T-helper 17 cell (primary cell): ENCODE measurements around the gene GOLGA6L25. TPM values are rescaled to one million over a fixed set of nuclear protein-coding genes. Genes with fewer than 3 reads are reported as not detected.
"Not testable (repeated sequence)": the region's sequence is repeated elsewhere in the genome, so short reads cannot be mapped to it uniquely, and the experiment has no call there.

Experiments used
- ATAC-seq: fragments of 150-1000 bp; cut with Tn5 transposase; 2 replicates; pipeline ENCODE4 v1.10.0; 2021; ENCODE audit warnings: mild to moderate bottlenecking, moderate library complexity
- DNase-seq, 3 donors: peaks; one replicate each; pipeline versions ENCODE4 v3.0.0 to v3.0.0-alpha.2; 2020 to 2021
- H3K9me3 ChIP-seq: one replicate; pipeline ENCODE4 v1.7.0; 2013; ENCODE audit warnings: low read length, mild to moderate bottlenecking; ENCODE audit not compliant: control insufficient read depth, poor library complexity, severe bottlenecking
- H3K27ac Mint-ChIP-seq: one replicate; pipeline ENCODE4 v1.8.0; 2022; ENCODE audit warnings: mild to moderate bottlenecking, moderate library complexity, mixed read lengths
- H3K27me3 Mint-ChIP-seq: one replicate; pipeline ENCODE4 v1.8.0; 2022; ENCODE audit warnings: mixed read lengths
- H3K36me3 Mint-ChIP-seq: one replicate; pipeline ENCODE4 v1.8.0; 2022; ENCODE audit warnings: low read depth, mixed read lengths
- H3K4me1 Mint-ChIP-seq: one replicate; pipeline ENCODE4 v1.8.0; 2022; ENCODE audit warnings: mild to moderate bottlenecking, mixed read lengths
- H3K4me3 Mint-ChIP-seq: one replicate; pipeline ENCODE4 v1.8.0; 2022; ENCODE audit warnings: mild to moderate bottlenecking, moderate library complexity, mixed read lengths
- total RNA-seq, 4 donors: library from RNA in 2 of 4; stranded (reverse) in 2 of 4; gene quantifications; one replicate each; pipeline ENCODE4 v1.2.3 and lab custom pipeline; 2022 to 2026

GOLGA6L25 gene, protein sequence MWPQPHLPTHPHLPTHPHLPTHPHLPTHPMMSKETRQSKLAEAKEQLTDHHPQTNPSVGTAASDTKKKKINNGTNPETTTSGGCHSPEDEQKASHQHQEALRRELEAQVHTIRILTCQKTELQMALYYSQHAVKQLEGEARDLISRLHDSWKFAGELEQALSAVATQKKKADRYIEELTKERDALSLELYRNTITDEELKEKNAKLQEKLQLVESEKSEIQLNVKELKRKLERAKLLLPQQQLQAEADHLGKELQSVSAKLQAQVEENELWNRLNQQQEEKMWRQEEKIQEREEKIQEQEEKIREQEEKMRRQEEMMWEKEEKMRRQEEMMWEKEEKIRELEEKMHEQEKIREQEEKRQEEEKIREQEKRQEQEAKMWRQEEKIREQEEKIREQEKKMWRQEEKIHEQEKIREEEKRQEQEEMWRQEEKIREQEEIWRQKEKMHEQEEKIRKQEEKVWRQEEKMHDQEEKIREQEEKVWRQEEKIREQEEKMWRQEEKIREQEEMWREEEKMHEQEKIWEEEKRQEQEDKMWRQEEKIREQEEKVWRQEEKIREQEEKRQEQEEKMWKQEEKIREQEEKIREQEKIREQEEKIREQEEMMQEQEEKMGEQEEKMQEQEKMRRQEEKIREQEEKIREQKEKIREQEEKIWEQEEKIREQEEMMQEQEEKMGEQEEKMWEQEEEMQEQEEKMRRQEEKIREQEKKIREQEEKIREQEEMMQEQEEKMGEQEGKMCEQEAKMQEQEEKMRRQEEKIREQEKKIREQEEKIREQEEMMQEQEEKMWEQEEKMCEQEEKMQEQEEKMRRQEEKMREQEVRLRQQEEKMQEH
- total RNA-seq (not detected), total RNA-seq (lab: John Stamatoyannopoulos, UW) (0 reads per million in 2 donors)

DNA sequence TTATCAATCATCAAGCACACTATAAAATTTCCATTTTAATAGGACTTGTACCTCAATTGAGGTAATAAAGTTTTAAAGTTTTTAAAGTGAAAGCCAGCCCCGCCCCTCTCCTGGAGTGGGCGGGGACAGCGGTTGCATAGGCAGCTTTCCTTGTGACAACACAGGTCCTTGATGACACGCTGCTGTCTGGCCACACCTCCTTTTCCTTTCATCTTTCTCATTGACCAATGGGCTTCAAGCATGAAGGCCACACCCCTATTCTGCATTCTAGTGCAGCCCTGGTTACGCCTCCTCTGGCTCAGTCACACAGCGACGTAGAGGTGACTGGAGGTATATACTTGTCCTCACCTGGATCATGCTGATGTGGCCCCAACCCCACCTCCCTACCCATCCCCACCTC lies at the start of gene GOLGA6L25:
GOLGA6L25 (plus strand) TSS at position 301 of the 400 bp plus-strand sequence; CDS start at position 362, 61 bp downstream.
- H3K27ac Mint-ChIP-seq, result not testable (repeated sequence)

DNA sequence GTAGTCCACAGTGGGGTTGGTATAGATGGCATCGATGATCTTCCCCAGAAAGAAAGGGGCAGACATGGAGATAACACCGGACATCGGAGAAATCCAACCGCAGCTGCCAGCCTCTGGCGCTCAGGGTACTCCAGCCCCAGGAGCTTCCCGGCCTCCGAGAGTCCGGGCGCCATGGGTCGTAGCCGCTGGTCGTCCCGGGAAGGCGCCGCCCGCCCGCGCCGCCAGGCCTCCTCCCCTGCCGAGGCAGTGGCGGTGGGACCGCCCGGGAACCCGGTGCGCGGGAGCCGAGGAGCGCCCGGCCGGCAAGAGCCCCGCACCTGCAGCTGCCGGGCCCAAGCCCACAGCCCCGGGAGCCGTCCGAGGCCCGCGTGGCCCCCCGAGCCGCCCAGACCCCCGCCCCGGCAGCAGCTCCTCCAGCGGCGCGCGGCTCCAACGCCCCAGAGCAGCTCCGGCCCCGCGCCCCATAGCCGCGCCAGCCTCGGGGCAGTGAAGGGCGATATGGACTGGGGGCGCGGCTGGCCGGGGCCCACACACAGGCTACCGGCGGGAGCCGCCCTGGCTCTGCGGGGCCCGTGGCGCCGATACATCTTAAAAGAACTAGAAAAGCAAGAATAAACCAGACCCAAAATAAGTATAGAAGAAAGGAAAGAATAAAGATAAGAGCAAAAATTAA lies 45.0 kb upstream of the GOLGA6L25 start:
- not testable (repeated sequence) for H3K4me3 Mint-ChIP-seq, H3K27ac Mint-ChIP-seq, H3K27me3 Mint-ChIP-seq, H3K9me3 ChIP-seq, H3K36me3 Mint-ChIP-seq, DNase-seq, ATAC-seq, H3K4me1 Mint-ChIP-seq

More for the DNA sequence above, at the start of gene GOLGA6L25:
- not testable (repeated sequence) for H3K27me3 Mint-ChIP-seq, ATAC-seq, H3K4me3 Mint-ChIP-seq, H3K4me1 Mint-ChIP-seq, H3K9me3 ChIP-seq, H3K36me3 Mint-ChIP-seq, DNase-seq

GRCh38 chr15:28514128-28514527 lies 39.2 kb upstream of the GOLGA6L25 start:
- DNase-seq, H3K27me3 Mint-ChIP-seq, H3K36me3 Mint-ChIP-seq, H3K4me1 Mint-ChIP-seq, ATAC-seq, H3K4me3 Mint-ChIP-seq, H3K27ac Mint-ChIP-seq, H3K9me3 ChIP-seq: not testable (repeated sequence)

DNA sequence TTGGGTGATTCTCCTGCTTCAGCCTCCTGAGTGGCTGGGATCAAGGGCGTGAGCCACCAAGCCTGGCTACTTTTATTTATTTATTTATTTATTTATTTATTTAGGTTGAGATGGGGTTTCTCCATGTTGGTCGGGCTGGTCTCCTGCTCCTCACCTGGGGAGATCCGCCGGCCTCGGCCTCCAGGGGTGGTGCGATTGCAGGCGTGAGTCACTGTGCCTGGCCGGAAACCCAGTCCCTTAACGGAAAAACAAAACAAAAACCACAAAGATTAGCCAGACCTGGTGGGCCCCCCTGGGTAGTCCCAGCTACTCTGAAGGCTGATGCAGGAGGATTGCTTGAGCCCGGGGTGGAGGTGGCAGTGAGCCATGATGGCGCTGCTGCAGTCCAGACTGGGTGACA lies 38.2 kb upstream of the GOLGA6L25 start:
- H3K4me3 Mint-ChIP-seq, DNase-seq, H3K9me3 ChIP-seq, H3K4me1 Mint-ChIP-seq, H3K27me3 Mint-ChIP-seq, H3K27ac Mint-ChIP-seq, ATAC-seq, H3K36me3 Mint-ChIP-seq: not testable (repeated sequence)

- ATAC-seq, H3K36me3 Mint-ChIP-seq: not testable (repeated sequence)
Observed at GRCh38 chr15:28532954-28533353, 20.4 kb upstream of the GOLGA6L25 start, which contains the start of gene GOLGA8G. Gene GOLGA8G, minus strand, starts transcription at chr15:28532971. Its CDS starts 62 bp downstream, at chr15:28532909.

GRCh38 chr15:28573351-28573750 lies 20.0 kb downstream of the GOLGA6L25 start:
- not testable (repeated sequence) for H3K4me3 Mint-ChIP-seq, H3K4me1 Mint-ChIP-seq, H3K36me3 Mint-ChIP-seq, H3K9me3 ChIP-seq, ATAC-seq, H3K27me3 Mint-ChIP-seq, DNase-seq, H3K27ac Mint-ChIP-seq

More at GRCh38 chr15:28532954-28533353, 20.4 kb upstream of the GOLGA6L25 start, which contains the start of gene GOLGA8G:
- not testable (repeated sequence) for H3K27me3 Mint-ChIP-seq, H3K4me1 Mint-ChIP-seq, H3K4me3 Mint-ChIP-seq, H3K27ac Mint-ChIP-seq, DNase-seq, H3K9me3 ChIP-seq

DNA sequence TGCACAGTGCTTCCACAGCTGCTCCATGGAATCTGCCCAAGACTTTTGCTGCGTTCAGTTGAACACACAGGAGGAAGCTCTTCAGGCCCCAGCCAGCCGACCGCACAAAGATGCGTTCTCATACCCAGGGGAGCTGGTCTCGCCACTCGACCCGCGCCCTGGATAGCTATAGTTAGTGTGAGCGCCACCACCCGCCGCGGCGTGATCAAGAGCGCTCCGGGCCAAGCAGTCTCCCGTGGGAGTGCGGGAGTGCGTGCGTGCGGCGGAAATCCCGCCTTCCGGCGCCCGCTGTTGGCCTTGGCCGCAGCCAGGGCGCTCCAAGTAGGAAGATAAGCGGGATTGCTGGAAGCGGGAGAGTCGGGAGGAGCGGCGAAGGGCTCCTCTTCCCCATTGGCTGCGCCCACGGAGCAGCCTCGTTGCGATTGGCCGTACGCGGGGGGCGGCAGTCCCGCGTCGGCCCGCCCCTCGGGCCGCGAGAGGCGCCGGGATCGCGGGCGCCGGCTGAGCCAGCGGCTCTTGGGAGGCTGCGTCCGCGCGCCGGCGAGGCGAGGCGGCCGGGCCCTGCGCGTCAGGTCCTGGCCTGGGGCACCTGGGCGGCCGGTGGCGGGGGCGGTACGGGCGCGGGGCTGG lies 35.7 kb downstream of the GOLGA6L25 start:
- H3K4me3 Mint-ChIP-seq, H3K36me3 Mint-ChIP-seq, H3K4me1 Mint-ChIP-seq, H3K27me3 Mint-ChIP-seq, H3K9me3 ChIP-seq, DNase-seq, H3K27ac Mint-ChIP-seq: not testable (repeated sequence)
- peak; percentile 64 for ATAC-seq

GRCh38 chr15:28589769-28590168 lies 36.4 kb downstream of the GOLGA6L25 start:
- H3K27me3 Mint-ChIP-seq, H3K9me3 ChIP-seq, H3K4me1 Mint-ChIP-seq, H3K36me3 Mint-ChIP-seq, H3K27ac Mint-ChIP-seq, ATAC-seq: not testable (repeated sequence)
- peak overlapping the region; percentile 96 for H3K4me3 Mint-ChIP-seq
- DNase-seq, result peak in 1 of 3 donors; percentile 2

DNA sequence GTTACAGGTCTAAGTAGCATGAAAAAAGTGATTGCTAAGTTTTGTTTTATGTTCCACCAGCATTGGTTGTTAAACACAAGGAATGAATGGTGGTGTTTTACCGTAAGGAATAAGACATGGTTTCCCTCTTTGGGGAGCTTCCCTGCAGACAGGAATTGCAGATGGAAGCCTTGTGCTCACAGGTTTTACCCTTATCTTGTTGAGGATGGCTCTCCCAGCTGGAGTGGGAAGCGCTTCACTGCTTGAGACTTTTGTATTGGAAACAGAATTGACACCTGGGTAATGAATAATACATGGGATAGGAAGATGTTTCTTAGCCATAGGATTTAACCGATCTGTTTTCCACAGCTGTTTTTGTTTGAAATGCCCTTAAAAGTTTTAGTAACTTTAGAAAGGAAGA lies 39.0 kb downstream of the GOLGA6L25 start:
- DNase-seq, H3K27me3 Mint-ChIP-seq, H3K4me1 Mint-ChIP-seq, H3K27ac Mint-ChIP-seq, ATAC-seq, H3K4me3 Mint-ChIP-seq, H3K9me3 ChIP-seq, H3K36me3 Mint-ChIP-seq: not testable (repeated sequence)

DNA sequence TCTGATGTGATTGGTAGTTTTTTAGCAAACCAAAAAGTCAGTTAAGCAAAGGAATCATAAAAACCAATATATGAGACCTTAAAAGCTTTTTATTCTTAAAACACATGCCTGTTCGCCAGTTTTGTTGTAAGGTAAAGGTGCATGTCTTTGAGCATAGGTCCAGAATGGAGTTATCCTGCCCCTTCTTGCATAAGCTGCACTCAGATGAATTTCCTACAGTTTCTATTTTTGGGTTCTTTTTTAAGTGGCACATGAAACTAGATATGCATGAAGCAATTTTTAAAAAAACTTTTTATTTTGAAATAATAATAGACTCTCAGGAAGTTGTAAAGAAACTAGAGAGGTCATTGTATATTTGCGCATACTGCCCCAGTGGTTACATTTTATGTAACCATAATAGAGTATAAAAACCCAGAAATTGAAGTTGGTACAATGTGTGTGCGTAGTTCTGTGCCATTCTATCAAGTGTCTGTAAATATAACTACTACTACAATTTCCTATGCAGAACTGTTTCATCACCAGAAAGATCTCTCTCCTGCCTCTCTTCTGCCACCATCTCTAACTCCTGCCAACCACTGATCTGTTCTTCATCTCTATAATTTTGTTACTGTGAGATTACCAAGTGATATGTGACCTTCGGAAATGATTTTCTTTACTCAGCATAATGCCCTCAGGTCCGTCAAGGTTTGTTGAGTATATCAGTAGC lies 40.2 kb downstream of the GOLGA6L25 start:
- H3K9me3 ChIP-seq, DNase-seq, H3K4me3 Mint-ChIP-seq, H3K27ac Mint-ChIP-seq, H3K27me3 Mint-ChIP-seq, H3K4me1 Mint-ChIP-seq, H3K36me3 Mint-ChIP-seq, ATAC-seq: not testable (repeated sequence)

DNA sequence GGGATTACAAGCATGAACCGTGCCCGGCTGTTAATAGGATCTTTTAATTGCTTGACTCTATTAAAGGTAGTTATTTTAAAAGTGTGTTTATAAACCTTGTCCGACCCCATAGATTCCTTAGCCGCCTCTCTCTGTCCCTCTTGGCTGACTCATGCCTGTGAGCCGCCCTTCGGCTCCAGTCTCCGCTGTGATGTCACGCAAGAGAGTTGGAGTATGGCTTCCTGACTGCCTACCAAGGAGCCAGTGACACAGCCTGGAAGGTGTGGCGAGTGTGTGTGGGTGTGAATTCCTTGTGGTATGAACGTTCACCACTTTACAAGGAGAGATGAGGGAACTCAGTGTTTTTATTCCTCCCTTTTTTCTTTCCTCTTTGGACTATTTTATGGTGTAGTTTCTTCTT lies 44.1 kb downstream of the GOLGA6L25 start:
- DNase-seq, H3K27me3 Mint-ChIP-seq, H3K36me3 Mint-ChIP-seq, H3K4me1 Mint-ChIP-seq, H3K4me3 Mint-ChIP-seq, ATAC-seq, H3K9me3 ChIP-seq, H3K27ac Mint-ChIP-seq: not testable (repeated sequence)

DNA sequence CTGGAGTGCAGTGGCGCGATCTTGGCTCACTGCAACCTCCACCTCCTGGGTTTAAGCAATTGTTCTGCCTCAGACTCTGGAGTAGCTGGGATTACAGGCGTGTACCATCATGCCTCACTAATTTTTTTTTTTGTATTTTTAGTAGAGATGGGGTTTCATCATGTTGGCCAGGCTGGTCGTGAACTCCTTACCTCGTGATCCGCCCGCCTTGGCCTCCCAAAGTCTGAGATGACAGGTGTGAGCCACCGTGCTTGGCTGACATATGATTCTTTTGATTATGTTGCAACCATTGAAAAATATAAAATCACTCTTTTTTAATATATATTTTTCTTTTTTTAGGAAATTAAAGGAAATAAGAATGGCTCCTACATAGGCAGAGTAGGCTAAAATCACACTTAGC lies 44.8 kb downstream of the GOLGA6L25 start:
- not testable (repeated sequence) for H3K27ac Mint-ChIP-seq, H3K4me3 Mint-ChIP-seq, H3K4me1 Mint-ChIP-seq, ATAC-seq, H3K27me3 Mint-ChIP-seq, H3K36me3 Mint-ChIP-seq, H3K9me3 ChIP-seq, DNase-seq
